Measurements from ENCODE around the gene YARS2.
A peak's percentile ranks its signal among the peaks of the same experiment; 100 is the strongest.
"Not testable (repeated sequence)": the region's sequence is repeated elsewhere in the genome, so short reads cannot be mapped to it uniquely, and the experiment has no call there.

Gene YARS2

DNA sequence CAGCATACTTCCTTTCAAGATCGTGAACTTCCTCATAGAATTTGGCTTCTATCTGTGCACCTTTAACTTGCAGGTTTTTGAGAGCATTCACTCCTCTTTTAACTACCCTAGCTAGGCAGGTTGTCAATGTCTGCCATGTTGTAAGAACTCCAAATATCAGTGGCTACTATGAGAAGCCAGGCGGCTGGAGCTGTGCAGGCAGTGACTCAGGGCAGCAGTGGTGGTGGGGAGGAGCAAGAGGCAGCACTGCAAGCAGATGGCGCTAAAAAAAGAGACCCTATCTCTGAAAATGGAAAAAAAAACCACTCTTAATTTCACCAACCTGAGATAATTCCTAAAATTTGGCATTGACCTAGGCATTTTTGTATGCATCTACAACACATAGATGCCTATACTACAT, 28.5 kb downstream of the YARS2 start:
- Histone ChIP-seq H3K27ac (no peak overlapping the region), H3K36me3 (replicated peaks) (peaks cover 34% of the 10 kb centered on the region), H3K4me3 (ENCODE audit: low read depth, low read length) (no peak overlapping the region), H3K27me3 (replicated peaks) (no peaks in the 10 kb centered on the region)
- TF ChIP-seq, protein P1, sequence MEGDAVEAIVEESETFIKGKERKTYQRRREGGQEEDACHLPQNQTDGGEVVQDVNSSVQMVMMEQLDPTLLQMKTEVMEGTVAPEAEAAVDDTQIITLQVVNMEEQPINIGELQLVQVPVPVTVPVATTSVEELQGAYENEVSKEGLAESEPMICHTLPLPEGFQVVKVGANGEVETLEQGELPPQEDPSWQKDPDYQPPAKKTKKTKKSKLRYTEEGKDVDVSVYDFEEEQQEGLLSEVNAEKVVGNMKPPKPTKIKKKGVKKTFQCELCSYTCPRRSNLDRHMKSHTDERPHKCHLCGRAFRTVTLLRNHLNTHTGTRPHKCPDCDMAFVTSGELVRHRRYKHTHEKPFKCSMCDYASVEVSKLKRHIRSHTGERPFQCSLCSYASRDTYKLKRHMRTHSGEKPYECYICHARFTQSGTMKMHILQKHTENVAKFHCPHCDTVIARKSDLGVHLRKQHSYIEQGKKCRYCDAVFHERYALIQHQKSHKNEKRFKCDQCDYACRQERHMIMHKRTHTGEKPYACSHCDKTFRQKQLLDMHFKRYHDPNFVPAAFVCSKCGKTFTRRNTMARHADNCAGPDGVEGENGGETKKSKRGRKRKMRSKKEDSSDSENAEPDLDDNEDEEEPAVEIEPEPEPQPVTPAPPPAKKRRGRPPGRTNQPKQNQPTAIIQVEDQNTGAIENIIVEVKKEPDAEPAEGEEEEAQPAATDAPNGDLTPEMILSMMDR (IDR thresholded peaks at IDR 0.05; ENCODE audit: low read depth, low read length, missing control alignments), result no peak
- peak; percentile 39 for DNase-seq
- in situ Hi-C loops (cut with HindIII; ENCODE audit: low pct_ligation_motif_present, low sequenced_read_pairs), result no loop called here

DNA sequence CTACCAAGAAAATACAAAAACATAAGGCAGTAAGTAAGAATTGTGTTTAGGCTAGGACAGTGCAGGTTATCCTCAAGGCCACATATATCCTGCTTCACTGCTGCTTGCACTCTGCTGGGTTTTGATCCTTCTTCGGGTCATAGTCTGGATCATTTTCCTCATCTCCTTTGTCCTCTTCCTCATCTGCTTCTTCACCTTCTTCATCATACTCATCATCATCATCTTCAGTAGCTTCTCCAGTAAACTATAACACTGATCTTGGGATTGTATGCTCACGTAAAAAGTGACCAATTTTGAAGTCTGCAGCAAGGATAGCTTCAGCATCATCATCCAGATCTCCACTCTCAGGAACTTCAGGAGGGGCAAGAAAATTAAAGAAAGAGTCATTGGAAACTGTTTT, 29.4 kb downstream of the YARS2 start:
- no peak overlapping the region for H3K27ac ChIP-seq
- no peaks in the 10 kb centered on the region for H3K27me3 ChIP-seq (replicated peaks)
- no peak overlapping the region for H3K4me3 ChIP-seq (ENCODE audit: low read depth, low read length)
- no peak for DNase-seq
- peaks cover 36% of the 10 kb centered on the region for H3K36me3 ChIP-seq (replicated peaks)
- TF ChIP-seq, protein P1 (IDR thresholded peaks at IDR 0.05; ENCODE audit: low read depth, low read length, missing control alignments), result no peak
- in situ Hi-C loops (cut with HindIII; ENCODE audit: low pct_ligation_motif_present, low sequenced_read_pairs), result no loop called here

DNA sequence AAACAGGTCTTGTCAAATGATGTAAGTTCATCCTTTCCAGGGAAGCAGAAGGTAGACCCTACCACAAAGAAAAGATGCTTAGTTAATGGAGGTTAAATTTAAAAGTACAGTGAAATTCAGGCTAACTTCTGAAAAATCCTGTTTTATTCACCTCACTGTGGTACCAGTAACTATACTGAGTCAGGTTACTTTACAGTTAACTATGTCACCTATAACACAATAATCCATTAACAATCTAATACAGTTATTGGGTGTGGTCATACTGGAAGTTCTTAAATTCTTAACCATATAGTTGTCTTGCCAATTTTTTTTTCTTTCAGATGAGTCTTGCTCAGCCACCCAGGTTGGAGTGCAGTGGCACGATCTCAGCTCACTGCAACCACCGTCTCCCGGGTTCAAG, 30.4 kb downstream of the YARS2 start:
- H3K4me3 ChIP-seq (ENCODE audit: low read depth, low read length); H3K27ac ChIP-seq; DNase-seq; H3K27me3 ChIP-seq (replicated peaks); in situ Hi-C loops (cut with HindIII; ENCODE audit: low pct_ligation_motif_present, low sequenced_read_pairs): not testable (repeated sequence)
- H3K36me3 ChIP-seq (replicated peaks), result peaks cover 36% of the 10 kb centered on the region

DNA sequence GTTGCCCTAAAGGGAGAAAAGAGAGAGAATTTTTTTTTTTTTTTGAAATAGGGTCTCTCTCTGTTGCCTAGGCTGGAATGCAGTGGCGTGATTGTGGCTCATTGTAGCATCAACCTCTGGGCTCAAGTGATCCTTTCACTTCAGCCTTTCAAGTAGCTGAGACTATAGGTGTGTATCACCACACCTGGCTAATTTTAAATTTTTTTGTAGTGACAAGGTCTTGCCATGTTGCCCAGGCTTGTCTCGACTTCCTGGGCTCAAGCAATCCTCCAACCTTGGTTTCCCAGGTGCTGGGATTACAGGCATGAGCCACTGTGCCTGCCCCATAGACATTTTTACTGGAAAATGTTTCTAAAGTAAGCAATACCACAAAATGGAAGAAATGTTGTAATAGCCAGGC, 36.8 kb downstream of the YARS2 start:
- in situ Hi-C loops (cut with HindIII; ENCODE audit: low pct_ligation_motif_present, low sequenced_read_pairs), result no loop called here
- no peaks in the 10 kb centered on the region for H3K27me3 ChIP-seq (replicated peaks)
- no peak for DNase-seq
- peaks cover 24% of the 10 kb centered on the region for H3K36me3 ChIP-seq (replicated peaks)
- TF ChIP-seq, protein P1 (IDR thresholded peaks at IDR 0.05; ENCODE audit: low read depth, low read length, missing control alignments), result no peak
- no peak overlapping the region for H3K27ac ChIP-seq
- no peak overlapping the region for H3K4me3 ChIP-seq (ENCODE audit: low read depth, low read length)

DNA sequence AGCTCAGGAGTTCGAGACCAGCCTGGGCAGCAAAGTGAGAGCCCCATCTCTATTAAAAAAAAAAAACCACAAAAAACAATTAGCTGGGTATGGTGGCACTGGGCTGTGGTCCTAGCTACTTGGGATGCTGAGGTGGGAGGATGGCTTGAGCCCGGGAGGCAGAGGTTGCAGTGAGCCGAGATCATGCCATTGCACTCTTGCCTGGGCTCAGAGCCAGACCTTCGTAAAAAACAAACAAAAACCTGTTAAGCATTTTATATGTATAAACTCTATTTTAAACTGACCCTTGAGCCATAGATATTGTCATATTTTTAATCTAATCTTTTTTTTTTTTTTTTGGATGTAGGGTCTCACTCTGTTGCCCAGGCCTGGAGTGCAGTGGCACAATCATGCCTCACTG, 40.9 kb downstream of the YARS2 start:
- TF ChIP-seq, protein P1 (IDR thresholded peaks at IDR 0.05; ENCODE audit: low read depth, low read length, missing control alignments), result no peak
- H3K27me3 ChIP-seq (replicated peaks), result no peaks in the 10 kb centered on the region
- H3K36me3 ChIP-seq (replicated peaks), result peaks cover 21% of the 10 kb centered on the region
- no peak for DNase-seq
- no peak overlapping the region for H3K4me3 ChIP-seq (ENCODE audit: low read depth, low read length)
- in situ Hi-C loops (cut with HindIII; ENCODE audit: low pct_ligation_motif_present, low sequenced_read_pairs), result no loop called here
- no peak overlapping the region for H3K27ac ChIP-seq

DNA sequence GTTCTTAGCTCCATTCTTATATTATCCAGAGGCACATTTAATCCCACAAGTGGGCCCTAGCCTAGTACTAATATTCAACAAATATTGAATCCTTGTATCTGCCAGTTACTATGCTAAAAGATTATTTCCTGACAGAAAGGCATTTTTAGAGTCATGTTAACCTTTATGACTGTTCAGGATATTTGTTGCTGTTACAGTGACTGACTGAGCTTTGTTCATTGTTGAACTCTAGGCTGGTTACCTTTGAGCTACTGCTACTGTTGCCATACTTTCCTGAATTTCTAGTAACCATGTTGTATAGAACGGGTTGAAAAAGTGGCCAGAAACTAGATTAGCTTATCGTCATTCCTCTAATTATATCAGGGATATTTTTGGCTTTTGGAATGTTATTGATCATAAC, 46.8 kb downstream of the YARS2 start:
- H3K36me3 ChIP-seq (replicated peaks), result peaks cover 23% of the 10 kb centered on the region
- H3K4me3 ChIP-seq (ENCODE audit: low read depth, low read length), result no peak overlapping the region
- TF ChIP-seq, protein P1 (IDR thresholded peaks at IDR 0.05; ENCODE audit: low read depth, low read length, missing control alignments), result no peak
- no peak for DNase-seq
- in situ Hi-C loops (cut with HindIII; ENCODE audit: low pct_ligation_motif_present, low sequenced_read_pairs), result no loop called here
- H3K27me3 ChIP-seq (replicated peaks), result no peaks in the 10 kb centered on the region
- no peak overlapping the region for H3K27ac ChIP-seq
